Colonic mucosa (tissue), 4 donors: ENCODE measurements around the gene TFDP2. TPM values are rescaled to one million over a fixed set of nuclear protein-coding genes. Genes with fewer than 3 reads are reported as not detected.
"Not testable (repeated sequence)": the region's sequence is repeated elsewhere in the genome, so short reads cannot be mapped to it uniquely, and the experiment has no call there.

Source experiments
- DNase-seq: peaks from one replicate; pipeline ENCODE4 v3.0.0-alpha.2; 2020
- H3K27ac ChIP-seq: fragments of 200-600 bp; one replicate; pipeline ENCODE4 v1.8.0; 2021
- H3K27me3 ChIP-seq: fragments of 200-600 bp; one replicate; pipeline ENCODE4 v1.8.0; 2021
- H3K36me3 ChIP-seq: fragments of 200-600 bp; one replicate; pipeline ENCODE4 v1.8.0; 2021
- H3K4me1 ChIP-seq: fragments of 200-600 bp; one replicate; pipeline ENCODE4 v1.8.0; 2021; ENCODE audit warnings: mild to moderate bottlenecking
- H3K4me3 ChIP-seq: fragments of 200-600 bp; one replicate; pipeline ENCODE4 v1.8.0; 2021
- H3K9ac ChIP-seq, 2 donors: one replicate each; pipeline ENCODE4 v1.7.0; 2013; ENCODE audit warnings: control low read depth in 2 of 2, low read depth in 2 of 2, low read length in 2 of 2
- H3K9me3 ChIP-seq: fragments of 200-600 bp; one replicate; pipeline ENCODE4 v1.8.0; 2021
- intact Hi-C: fragments of 100-400 bp; cut with DNase I; formaldehyde crosslinking; loops from one replicate; pipeline ENCODE4 v1.14.1; 2022
- total RNA-seq, 2 donors: library from RNA; stranded (reverse); fragmentation: NEBNext Ultra II Directional in 1 of 2; extraction: Animal tissue kit (Norgen Biotek cat#: 25700) in 1 of 2; gene quantifications; one replicate each; pipeline ENCODE4 v1.2.1, GENCODE V29; 2021
- TF ChIP-seq, protein P1 (sequence below): fragments of 200-600 bp; IDR thresholded peaks from one replicate; pipeline ENCODE4 v1.8.0; 2022; ENCODE audit warnings: antibody characterized with exemption, mild to moderate bottlenecking
- donor health status: healthy.
- donor health status: DM: no; HTN: no; CAD: no.
- donor health status: DM: no; HTN: no; CAD: no.

Gene TFDP2
- total RNA-seq, 2 donors from 2014 or later, result 33.6 to 42.7 TPM

DNA sequence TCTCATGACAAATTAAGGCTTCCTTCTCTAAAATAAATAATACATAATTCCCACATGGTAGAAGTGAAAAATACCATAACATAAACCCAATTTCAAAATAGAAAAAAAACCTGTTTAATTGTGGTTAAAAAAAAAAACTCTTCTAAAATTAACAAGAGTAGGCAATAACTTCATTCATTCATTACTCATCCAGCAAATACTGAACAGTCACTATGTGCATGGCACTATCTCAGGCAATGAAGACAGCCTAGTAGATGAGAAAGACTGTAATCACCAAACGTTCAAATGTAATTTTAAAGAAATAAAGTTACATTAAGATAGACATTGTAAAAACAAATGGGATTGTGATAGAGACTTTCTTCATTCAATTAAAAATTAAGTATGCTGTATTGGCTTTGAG, 43.4 kb downstream of the TFDP2 start:
- Histone ChIP-seq H3K4me3 (no peak overlapping the region), H3K27ac (no peak overlapping the region), H3K4me1 (no peaks in the 10 kb centered on the region), H3K9me3 (no peaks in the 10 kb centered on the region), H3K27me3 (no peaks in the 10 kb centered on the region), H3K9ac (no peak overlapping the region), H3K36me3 (no peaks in the 10 kb centered on the region)
- TF ChIP-seq, protein P1, sequence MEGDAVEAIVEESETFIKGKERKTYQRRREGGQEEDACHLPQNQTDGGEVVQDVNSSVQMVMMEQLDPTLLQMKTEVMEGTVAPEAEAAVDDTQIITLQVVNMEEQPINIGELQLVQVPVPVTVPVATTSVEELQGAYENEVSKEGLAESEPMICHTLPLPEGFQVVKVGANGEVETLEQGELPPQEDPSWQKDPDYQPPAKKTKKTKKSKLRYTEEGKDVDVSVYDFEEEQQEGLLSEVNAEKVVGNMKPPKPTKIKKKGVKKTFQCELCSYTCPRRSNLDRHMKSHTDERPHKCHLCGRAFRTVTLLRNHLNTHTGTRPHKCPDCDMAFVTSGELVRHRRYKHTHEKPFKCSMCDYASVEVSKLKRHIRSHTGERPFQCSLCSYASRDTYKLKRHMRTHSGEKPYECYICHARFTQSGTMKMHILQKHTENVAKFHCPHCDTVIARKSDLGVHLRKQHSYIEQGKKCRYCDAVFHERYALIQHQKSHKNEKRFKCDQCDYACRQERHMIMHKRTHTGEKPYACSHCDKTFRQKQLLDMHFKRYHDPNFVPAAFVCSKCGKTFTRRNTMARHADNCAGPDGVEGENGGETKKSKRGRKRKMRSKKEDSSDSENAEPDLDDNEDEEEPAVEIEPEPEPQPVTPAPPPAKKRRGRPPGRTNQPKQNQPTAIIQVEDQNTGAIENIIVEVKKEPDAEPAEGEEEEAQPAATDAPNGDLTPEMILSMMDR, result no peak
- intact Hi-C loops, result no loop called here
- DNase-seq, result no peak

DNA sequence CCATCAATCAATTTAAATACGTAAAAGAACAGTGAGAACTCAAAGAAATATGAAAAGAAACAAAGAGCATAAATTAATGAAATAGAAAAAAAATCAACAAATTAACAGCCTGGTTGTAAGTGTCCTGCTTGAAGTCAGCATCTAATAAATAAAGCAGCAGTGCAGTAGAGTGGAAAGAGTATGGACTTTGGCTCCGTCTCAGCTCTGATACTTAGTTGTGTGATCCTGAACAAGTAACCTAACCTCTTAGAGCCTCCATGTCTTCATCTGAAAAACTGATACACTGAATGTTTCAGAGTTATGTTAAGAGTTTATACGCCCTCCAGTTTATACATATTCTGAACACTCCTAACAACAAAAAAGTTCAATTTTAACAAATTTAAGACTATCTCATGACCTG, 44.6 kb downstream of the TFDP2 start:
- no peaks in the 10 kb centered on the region for H3K36me3 ChIP-seq
- H3K27ac ChIP-seq, result no peak overlapping the region
- TF ChIP-seq, protein P1, result no peak
- DNase-seq, result no peak
- H3K9me3 ChIP-seq, result no peaks in the 10 kb centered on the region
- no peak overlapping the region for H3K9ac ChIP-seq
- intact Hi-C loops, result no loop called here
- no peak overlapping the region for H3K4me3 ChIP-seq
- H3K4me1 ChIP-seq, result no peaks in the 10 kb centered on the region
- H3K27me3 ChIP-seq, result no peaks in the 10 kb centered on the region

DNA sequence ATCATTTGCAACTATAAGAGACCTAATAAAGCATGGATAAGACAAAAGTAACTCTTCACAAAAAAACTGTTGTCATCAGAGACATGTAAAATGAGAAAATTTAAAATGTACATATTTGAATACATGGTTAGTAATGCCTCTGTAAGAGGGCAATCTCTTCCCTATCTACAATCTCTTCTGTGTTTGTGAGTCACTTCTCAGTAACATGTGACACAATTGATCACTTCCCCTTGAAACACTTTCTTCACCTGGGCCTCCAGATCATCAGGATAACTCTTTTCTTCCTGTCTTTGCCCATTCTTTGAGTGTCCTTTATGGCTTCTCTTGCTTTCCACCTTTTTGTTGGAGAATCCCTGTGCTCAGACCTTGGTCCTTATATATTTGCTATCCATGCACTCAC, 50.4 kb downstream of the TFDP2 start:
- Histone ChIP-seq H3K9me3 (no peaks in the 10 kb centered on the region), H3K4me3 (no peak overlapping the region), H3K27ac (no peak overlapping the region), H3K4me1 (no peaks in the 10 kb centered on the region), H3K36me3 (no peaks in the 10 kb centered on the region), H3K27me3 (no peaks in the 10 kb centered on the region), H3K9ac (no peak overlapping the region)
- no peak for DNase-seq
- intact Hi-C loops, result no loop called here
- TF ChIP-seq, protein P1, result no peak

DNA sequence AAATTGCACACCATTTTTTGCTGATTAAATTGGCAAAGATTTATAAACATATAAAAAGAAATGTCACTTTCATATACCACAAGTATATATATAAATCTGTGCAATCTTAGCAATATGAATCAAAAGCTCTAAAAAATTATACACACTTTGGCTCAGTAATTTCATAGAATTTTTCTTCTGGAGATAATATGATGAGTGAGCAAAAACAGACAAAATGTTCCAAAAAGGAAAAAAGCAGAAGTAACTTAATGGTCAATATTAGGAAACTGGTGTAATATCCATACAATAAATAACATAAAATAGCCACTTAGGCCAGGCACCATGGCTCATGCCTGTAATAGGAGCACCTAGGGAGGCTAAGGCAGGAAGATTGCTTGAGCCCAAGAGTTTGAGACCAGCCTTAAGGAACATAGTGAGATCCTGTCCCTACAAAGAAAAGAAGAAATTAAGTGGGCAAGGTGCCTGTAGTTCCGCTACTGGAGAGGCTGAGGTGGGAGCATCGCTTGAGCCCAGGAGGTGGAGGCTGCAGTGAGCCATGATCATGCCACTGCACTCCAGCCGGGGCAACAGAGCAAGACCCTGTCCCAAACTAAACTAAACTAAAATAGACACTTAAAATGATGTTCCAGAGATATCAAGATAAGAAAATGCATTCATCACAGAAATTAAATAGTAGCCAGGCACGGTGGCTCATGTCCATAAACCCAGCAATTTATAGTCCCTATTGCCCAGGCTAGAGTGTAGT, 52.1 kb downstream of the TFDP2 start:
- no peak overlapping the region for H3K4me3 ChIP-seq
- H3K9ac ChIP-seq, result no peak overlapping the region
- H3K27me3 ChIP-seq, result no peaks in the 10 kb centered on the region
- intact Hi-C loops, result no loop called here
- H3K36me3 ChIP-seq, result no peaks in the 10 kb centered on the region
- H3K4me1 ChIP-seq, result no peaks in the 10 kb centered on the region
- DNase-seq, result no peak
- TF ChIP-seq, protein P1, result no peak
- no peaks in the 10 kb centered on the region for H3K9me3 ChIP-seq
- H3K27ac ChIP-seq, result no peak overlapping the region

DNA sequence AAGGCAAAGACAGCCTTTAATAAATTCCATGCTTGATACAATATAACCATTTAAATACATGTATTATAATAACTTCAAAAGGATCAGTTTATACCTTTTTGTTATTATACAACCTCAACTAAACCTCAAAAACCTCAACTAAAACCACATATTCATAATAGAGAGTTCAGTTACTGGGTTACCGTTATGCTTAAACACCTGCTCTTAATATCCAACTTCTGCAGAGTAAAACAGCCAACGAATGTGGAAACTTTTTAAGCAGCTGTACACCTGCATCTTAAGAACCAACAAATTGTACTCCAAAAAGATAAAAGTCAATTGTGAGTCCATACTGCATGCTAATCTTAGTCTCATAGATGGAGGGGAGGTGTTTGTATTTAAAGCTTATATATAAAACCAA, 53.5 kb downstream of the TFDP2 start:
- no peak for DNase-seq
- H3K36me3 ChIP-seq, result no peaks in the 10 kb centered on the region
- no peak overlapping the region for H3K9ac ChIP-seq
- no peak overlapping the region for H3K27ac ChIP-seq
- H3K4me3 ChIP-seq, result no peak overlapping the region
- H3K27me3 ChIP-seq, result no peaks in the 10 kb centered on the region
- no peaks in the 10 kb centered on the region for H3K9me3 ChIP-seq
- TF ChIP-seq, protein P1, result no peak
- intact Hi-C loops, result no loop called here
- no peaks in the 10 kb centered on the region for H3K4me1 ChIP-seq

DNA sequence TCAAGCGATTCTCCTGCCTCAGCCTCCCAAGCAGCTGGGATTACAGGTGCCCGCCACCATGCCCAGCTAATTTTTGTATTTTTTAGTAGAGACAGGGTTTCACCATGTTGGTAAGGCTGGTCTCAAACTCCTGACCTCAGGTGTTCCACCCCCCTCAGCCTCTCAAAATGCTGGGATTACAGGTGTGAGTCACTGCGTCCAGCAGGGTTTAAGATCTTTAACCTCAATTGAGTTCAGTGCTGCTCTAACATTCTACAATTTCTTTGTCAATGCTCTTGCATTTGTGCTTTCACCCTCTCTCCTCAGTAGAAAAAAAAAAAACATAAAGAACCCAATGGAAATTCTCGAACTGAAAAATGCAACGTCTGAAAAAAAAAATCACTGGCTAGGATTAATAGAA, 60.4 kb downstream of the TFDP2 start:
- H3K36me3 ChIP-seq, H3K27me3 ChIP-seq, H3K9me3 ChIP-seq, DNase-seq, H3K27ac ChIP-seq, intact Hi-C loops, H3K4me3 ChIP-seq, H3K4me1 ChIP-seq, H3K9ac ChIP-seq: not testable (repeated sequence)
